ENCODE measurements around the gene SLC13A4.
"Not testable (repeated sequence)": the region's sequence is repeated elsewhere in the genome, so short reads cannot be mapped to it uniquely, and the experiment has no call there.

SLC13A4 gene

DNA sequence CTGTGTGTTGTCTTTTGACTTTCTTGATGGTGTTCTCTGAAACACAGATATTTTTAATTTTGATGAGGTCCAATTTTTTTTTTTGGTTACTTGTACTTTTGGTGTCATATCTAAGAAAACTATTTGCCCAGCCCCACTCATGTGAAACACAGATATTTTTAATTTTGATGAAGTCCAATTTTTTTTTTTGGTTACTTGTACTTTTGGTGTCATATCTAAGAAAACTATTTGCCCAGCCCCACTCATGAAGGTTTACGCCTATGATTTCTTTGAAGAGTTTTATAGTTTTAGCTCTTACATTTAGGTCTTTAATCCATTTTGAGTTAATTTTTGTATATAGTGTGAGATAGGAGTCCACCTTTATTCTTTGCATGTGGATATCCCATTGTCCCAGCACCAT, 60.4 kb downstream of the SLC13A4 start:
- not testable (repeated sequence) for FAIRE-seq; DNase-seq (ENCODE audit: insufficient read length, low spot score)

DNA sequence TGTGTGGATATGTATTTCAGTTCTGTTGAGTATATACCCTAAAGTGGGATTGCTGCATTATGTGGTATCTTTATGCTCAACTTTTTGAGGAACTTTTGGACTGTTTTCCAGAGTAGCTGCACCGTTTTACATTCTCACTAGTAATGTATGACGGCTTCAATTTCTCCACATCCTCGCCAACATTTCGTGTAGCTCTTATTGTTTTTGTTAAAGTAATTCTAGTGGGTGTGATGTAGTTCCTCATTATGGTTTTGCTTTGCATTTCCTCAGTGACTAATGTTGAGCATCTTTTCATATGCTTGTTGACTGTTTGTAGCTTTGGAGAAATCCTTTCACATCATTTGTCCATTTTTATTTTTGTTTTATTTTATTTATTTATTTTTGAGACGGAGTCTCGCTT, 61.1 kb downstream of the SLC13A4 start:
- no peak for DNase-seq (ENCODE audit: insufficient read length, low spot score)
- FAIRE-seq = no peak

DNA sequence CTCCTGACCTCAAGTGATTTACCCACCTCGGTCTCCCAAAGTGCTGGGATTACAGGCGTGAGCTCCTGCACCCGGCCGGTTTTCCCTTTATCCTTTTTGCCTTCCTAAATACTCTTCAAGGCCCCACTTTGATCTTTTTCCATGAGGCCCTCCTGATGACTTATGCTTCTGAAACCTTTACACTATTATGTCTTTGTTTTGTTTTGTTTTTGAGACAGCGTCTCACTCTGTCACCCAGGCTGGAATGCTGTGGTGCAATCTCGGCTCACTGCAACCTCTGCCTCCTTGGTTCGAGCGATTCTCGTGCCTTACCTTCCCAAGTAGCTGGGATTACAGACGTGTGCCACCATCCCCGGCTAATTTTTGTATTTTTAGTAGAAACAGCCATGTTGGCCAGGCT, 61.8 kb downstream of the SLC13A4 start:
- no peak for FAIRE-seq

GRCh38 chr7:135665042-135665441, 62.9 kb downstream of the SLC13A4 start:
- DNase-seq (ENCODE audit: insufficient read length, low spot score) (no peak), FAIRE-seq (no peak)

More for the DNA sequence above, 61.8 kb downstream of the SLC13A4 start:
- no peak for DNase-seq (ENCODE audit: insufficient read length, low spot score)

DNA sequence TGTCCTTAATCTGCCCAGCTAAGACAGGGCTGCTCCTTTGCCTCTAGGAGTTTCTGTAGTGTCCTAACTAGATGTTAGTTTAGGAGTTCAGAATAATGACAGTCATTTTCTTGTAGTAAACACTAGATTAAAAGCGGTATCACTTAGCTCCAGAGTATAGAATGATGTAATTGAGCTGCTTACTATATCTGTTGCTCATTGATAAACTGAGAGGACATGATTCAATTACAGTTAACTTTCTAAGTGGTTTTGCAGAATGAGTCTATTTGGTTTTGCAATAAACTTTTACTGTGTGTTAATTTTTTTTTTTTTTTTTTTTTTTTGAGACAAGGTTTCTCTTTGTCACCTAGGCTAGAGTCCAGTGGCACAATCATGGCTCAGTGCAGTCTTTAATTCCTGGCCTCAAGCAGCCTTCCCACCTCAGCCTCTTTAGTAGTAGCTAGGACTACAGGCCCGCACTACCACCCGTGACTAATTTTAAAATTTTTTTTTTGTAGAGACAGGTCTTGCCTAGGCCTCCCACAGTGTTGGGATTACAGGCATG, 63.9 kb downstream of the SLC13A4 start:
- FAIRE-seq (no peak), DNase-seq (ENCODE audit: insufficient read length, low spot score) (no peak)

DNA sequence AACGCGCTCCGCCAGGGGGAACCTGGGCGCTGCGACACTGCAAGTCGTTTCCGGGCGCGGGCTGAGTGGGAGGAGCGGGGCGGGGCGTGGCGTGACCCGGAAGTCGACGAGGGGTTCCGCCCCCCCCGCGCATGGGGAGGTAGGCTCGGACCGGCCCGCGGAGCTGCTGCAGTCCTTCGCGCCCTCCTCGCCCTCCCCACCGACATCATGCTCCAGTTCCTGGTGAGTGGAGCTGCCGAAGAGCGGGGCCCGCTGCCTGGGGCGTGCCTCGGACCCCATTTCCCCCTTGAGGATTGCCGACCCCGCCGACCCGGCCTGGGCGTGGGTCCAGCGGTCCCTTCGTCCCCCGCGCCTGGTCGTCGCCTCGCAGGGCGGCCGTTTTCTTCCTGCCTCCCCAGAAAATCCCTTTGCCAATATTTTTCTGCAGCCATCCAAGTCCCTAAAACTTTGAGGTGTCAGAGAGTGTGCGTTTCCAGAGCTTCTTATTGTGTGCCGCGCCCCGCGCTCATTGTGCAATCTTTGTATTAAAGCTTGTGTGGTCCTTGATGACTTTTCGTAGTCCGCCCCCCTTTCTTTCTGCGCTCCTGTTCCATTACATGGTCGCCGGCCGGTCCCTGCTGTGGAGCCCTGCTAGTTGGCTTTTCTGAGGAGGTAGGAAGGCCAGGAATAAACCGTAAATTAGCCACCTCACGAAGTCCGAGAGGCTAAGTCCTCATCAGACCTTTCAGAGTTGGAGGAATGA, 65.4 kb downstream of the SLC13A4 start, which contains the start of gene STMP1:
Gene STMP1, plus strand, starts transcription at position 142 of the 742 bp plus-strand sequence.
- FAIRE-seq (peak; percentile 92), DNase-seq (ENCODE audit: insufficient read length, low spot score) (peak; percentile 87)

GRCh38 chr7:135662123-135662372, 65.9 kb downstream of the SLC13A4 start:
- FAIRE-seq = no peak
- DNase-seq (ENCODE audit: insufficient read length, low spot score) = no peak

DNA sequence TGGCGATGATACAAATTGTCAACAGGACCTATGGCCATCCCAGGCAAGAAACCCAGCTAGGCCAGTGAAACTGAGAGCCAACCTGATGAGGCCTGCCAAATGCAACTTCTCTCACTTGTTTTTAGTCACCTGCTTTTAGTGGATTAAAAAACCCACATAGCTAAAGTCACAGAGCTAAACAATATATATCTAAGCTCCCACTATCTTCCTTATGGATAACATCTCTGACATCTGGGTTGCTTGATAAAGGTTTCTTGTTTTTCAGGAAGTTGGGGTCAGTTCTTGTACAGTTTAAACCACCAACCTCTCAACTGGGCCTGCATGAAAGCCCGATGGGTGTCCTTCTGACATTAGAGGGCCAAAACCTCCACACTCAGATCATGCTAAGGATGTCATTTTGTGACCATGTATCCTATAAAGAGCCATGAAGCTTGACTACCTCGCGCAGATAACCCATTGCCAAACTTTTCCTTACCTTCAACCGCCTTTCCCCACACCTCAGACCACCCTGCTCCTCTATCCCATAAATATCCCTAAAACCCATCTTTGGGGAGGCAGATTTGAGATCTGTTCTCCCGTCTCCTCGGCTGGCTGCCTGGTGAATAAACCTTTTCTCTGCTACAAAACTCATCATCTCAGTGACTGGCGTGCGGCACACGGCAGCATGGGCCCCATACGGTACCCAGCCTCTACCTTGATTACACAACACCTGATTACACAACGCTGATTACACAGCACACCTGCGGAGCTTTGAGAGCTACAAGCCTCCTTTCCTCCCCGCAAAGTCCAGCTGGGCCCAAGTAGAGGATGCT, 66.5 kb downstream of the SLC13A4 start:
- no peak for DNase-seq (ENCODE audit: insufficient read length, low spot score)

DNA sequence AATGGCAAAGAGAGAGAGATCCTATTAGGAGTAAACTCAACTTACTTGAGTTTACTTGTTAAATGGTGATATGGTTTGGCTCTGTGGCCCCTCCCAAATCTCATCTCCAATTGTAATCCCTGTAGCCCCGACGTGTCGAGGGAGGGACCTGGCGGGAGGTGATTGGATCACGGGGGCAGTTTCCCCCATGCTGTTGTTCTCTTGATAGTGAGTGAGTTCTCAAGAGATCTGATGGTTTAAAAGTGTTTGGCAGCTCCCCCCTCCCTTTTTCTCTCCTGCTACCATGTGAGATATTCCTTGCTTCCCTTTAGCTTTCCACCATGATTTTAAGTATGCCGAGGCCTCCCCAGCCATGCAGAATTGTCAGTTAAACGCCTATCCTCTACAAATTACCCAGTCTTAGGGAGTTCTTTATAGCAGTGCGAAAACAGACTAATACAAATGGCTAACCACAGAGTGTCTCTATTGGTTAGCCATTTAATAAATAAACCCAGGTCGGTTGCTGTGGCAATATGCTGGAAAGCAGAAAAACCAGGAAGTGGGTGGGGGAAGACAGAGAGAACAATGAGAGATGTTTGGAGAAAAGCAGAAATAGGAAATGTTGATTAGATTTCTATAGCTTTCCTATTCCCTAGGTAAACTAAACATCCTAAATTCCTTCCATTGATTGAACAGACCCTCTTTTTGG, 68.7 kb downstream of the SLC13A4 start:
- FAIRE-seq (no peak), DNase-seq (ENCODE audit: insufficient read length, low spot score) (no peak)

More for the DNA sequence above, 66.5 kb downstream of the SLC13A4 start:
- no peak for FAIRE-seq

- FAIRE-seq (no peak), DNase-seq (ENCODE audit: insufficient read length, low spot score) (no peak)
Observed at GRCh38 chr7:135658564-135658963, 69.4 kb downstream of the SLC13A4 start.

DNA sequence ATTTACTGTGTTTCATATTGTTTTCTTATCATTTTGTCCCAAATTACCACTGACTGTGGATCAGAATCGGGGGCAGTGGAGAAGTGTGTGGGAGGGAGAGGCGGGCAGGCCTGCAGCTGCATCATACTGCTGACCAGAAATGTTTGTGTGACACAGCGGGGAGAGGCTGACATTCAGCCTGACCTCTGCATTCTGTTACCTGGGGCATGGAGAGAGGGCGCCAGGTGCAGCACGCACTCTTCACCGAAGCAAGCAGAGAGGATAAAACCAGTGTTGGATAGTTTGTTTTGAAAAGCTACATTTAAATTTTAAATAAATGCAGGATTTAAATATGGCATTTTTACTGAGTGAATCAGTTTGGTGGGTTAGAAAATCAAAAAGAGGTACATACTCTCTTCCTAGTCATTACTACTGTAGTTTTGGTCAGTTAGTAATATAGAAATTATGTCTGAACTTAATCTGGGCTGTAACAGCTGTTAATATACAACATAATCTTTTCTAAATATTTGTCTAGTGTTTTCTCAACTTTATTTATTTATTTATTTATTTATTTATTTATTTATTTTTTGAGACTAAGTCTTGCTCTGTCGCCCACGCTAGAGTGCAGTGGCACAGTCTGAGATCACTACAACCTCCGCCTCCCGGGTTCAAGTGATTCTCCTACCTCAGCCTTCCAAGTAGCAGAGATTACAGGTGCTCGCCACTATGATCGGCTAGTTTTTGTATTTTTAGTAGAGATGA, 74.5 kb downstream of the SLC13A4 start:
- DNase-seq (ENCODE audit: insufficient read length, low spot score) = no peak
- no peak for FAIRE-seq

- DNase-seq (ENCODE audit: insufficient read length, low spot score) = no peak
- FAIRE-seq = no peak
Observed at GRCh38 chr7:135650831-135651573, 77.0 kb downstream of the SLC13A4 start.

- FAIRE-seq = no peak
- DNase-seq (ENCODE audit: insufficient read length, low spot score) = no peak
Observed at GRCh38 chr7:135648235-135648634, 79.8 kb downstream of the SLC13A4 start.

GRCh38 chr7:135647755-135648154, 80.2 kb downstream of the SLC13A4 start:
- DNase-seq (ENCODE audit: insufficient read length, low spot score) (no peak), FAIRE-seq (no peak)

DNA sequence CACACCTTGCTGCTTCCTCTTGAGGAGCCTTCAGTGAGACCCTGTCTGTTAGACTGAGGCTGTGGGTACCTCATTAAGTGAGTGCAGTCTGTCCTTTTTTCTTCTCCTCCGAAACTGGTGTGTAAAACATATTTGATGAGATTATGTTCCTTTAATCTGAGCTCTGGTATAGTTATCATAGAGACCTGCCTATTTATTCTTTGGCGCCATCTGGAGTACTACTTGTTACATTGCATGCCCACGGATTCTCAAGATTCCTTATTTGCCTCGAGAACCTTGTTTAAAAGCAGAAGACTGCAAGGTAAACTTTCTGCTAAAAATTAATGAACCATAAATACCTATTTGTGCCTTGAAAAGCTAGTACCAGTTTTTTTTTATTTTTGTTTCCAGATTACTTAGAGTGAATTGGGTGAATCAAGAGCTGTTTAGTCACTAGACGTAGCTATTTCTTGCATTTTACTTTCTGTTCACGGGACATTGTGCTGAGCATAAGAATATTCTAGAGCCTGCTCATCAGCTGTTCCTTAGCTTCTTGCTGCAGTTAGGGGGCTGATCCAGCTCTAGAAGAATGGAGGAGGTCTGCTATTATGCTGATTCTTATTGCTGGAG, 82.6 kb downstream of the SLC13A4 start:
- FAIRE-seq = peak; percentile 83
- no peak for DNase-seq (ENCODE audit: insufficient read length, low spot score)

DNA sequence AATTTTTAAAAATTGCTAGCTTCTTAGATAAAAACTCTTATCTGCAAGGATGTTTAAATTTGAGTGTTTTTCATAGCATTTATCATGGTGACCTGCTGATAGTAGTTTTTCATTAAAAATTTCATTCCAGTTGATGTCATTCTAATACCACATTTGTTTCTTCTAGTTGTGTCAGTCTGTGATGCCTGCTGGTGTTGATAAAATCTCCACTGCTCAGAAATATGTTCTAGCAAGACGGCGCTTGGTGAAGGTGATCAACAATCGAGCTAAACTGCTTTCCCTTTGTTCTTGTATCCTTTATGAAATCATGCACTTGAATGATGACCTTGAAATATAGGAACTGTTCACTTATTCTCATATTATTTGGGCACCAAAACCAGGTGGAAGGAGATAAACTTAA, 83.3 kb downstream of the SLC13A4 start:
- DNase-seq (ENCODE audit: insufficient read length, low spot score) (no peak), FAIRE-seq (no peak)

GRCh38 chr7:135644154-135644553, 83.8 kb downstream of the SLC13A4 start:
- DNase-seq (ENCODE audit: insufficient read length, low spot score) (no peak), FAIRE-seq (no peak)

GRCh38 chr7:135639690-135640089, 88.3 kb downstream of the SLC13A4 start:
- FAIRE-seq; DNase-seq (ENCODE audit: insufficient read length, low spot score): not testable (repeated sequence)

DNA sequence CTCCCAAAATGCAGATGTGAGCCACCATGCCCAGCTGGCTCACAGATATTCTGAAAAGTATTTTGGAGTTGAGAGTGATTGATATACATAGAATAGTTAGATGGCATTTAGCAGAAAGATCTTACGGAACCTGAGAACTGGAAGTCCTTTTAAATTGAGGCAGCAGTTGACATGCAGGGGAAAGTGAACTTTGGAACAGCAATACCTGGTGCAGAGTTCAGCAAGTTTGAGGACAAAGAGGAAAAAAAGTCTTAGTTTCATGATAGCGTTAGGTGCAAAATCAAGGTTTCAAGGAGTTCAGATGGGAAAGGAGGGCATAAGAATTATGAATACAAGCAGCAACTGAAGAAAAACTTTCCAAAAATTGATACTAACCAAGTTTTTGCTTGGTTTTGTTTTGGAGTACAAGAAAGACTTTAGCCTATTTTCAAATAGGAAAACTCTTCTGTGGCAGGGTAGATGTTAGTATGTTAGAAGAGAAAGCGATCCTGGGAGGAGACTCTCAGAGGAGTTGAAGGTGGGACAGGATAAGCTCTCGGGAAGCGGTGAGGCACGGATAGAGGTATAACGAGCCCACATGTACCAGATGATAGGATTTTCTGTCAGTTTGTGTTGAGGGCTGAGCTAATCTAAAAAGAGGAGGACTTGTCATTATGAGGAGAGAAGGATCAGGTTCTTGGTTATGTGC, 93.7 kb downstream of the SLC13A4 start:
- no peak for FAIRE-seq
- DNase-seq (ENCODE audit: insufficient read length, low spot score) = no peak

Data from GM19239 (cell line).